Vagina (tissue), 2 donors: ENCODE data around the gene LYSET.

Experiments used
- CTCF ChIP-seq, 3 experiments: fragments of 450-650 bp in 2 of 3; fragments of 200-600 bp in 1 of 3; sonication (generic) in 1 of 3; IDR thresholded peaks; one replicate each; pipeline ENCODE4 v1.5.1; 2017 to 2019; ENCODE audit warnings: antibody characterized with exemption in 3 of 3, mild to moderate bottlenecking in 2 of 3, moderate library complexity in 2 of 3
- POLR2A ChIP-seq, 2 donors: fragments of 450-650 bp; IDR thresholded peaks; one replicate each; pipeline ENCODE4 v1.6.1; 2017; ENCODE audit warnings: antibody characterized with exemption in 2 of 2, mild to moderate bottlenecking in 2 of 2, moderate library complexity in 2 of 2
- POLR2AphosphoS5 ChIP-seq, 2 donors: sonication (generic); formaldehyde crosslinking; IDR thresholded peaks; one replicate each; pipeline ENCODE4 v1.9.0; 2017; ENCODE audit warnings: antibody characterized with exemption in 2 of 2, mild to moderate bottlenecking in 2 of 2, low read depth in 1 of 2; ENCODE audit not compliant: insufficient read depth in 1 of 2

DNA sequence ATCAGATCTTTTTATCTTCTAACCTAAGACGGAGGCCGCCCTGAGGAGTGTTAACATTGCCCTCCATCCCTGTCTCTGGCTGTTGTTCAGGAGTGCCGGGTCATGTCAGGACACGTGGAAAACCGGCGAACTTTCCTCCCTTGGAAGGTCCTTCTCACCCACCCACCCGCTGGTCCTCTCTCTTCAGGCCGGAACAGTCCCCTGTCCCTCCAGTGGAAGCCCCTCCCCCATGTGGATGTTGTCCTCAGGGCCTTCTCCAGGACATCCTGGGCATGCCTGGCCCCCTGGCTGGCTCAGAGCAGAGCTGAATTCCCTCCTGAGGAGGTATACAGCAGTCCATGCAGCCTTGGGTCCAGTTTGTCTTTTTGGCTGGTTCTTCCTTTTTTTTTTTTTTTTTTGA, 49.1 kb upstream of the LYSET start:
- TF ChIP-seq POLR2AphosphoS5 (IDR thresholded peaks at IDR 0.05; ENCODE audit: insufficient read depth in 1 of 2, low read depth in 1 of 2), result no peak
- TF ChIP-seq CTCF (IDR thresholded peaks at IDR 0.05), result no peak
- TF ChIP-seq POLR2A (IDR thresholded peaks at IDR 0.05), result no peak
